ENCODE results near the gene AZIN2.
"Not testable (repeated sequence)": the region's sequence is repeated elsewhere in the genome, so short reads cannot be mapped to it uniquely, and the experiment has no call there.

The AZIN2 gene

GRCh38 chr1:33131191-33131590 is 50.2 kb downstream of the AZIN2 start:
- DNase-seq = no peak

DNA sequence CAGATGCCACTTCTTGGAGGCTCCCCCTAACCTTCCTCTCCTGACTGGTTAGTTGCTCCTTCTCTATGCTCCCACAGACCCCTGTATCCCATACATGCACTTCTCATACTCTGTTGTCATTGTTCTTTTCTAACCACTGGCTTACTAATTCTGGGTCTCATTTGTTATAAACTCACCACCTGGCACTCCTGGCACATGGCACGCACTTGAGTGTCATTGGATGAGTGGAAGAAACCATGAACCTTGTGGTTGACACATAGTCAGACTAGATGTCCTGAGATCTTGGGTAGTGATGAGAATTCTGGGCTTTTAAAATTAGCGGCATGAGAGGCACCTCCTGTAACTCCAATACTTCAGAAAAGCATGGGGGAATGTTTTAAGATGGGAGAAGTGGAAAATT is 51.6 kb downstream of the AZIN2 start:
- no peak for DNase-seq

- no peak for DNase-seq
Observed at GRCh38 chr1:33133478-33134105, 52.6 kb downstream of the AZIN2 start.

GRCh38 chr1:33136041-33136440 is 55.1 kb downstream of the AZIN2 start:
- DNase-seq = not testable (repeated sequence)

DNA sequence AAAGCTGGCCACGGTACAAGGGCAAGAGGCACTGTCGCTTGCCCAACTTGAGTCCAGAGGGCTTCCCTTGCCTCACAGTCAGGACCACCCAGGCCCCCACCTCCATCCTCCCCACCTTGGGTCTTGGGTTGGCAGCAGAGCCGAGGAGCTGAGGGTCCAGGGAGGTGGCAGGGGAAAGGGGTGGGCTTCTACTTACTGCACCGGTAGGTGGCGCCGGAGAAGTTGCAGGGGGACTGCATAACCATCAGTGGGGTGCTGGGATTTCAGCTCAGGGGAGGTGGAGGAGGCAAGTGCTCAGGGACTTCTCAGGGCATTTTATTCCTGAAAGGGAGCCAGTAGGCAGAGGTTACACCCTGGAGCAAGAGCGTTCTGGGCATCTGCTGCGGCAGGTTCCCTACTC is 56.8 kb downstream of the AZIN2 start:
- no peak for DNase-seq

- no peak for DNase-seq
Observed at GRCh38 chr1:33140153-33141149, 59.5 kb downstream of the AZIN2 start.

GRCh38 chr1:33141216-33141615 is 60.3 kb downstream of the AZIN2 start:
- no peak for DNase-seq

GRCh38 chr1:33141781-33142180 is 60.8 kb downstream of the AZIN2 start:
- no peak for DNase-seq

DNA sequence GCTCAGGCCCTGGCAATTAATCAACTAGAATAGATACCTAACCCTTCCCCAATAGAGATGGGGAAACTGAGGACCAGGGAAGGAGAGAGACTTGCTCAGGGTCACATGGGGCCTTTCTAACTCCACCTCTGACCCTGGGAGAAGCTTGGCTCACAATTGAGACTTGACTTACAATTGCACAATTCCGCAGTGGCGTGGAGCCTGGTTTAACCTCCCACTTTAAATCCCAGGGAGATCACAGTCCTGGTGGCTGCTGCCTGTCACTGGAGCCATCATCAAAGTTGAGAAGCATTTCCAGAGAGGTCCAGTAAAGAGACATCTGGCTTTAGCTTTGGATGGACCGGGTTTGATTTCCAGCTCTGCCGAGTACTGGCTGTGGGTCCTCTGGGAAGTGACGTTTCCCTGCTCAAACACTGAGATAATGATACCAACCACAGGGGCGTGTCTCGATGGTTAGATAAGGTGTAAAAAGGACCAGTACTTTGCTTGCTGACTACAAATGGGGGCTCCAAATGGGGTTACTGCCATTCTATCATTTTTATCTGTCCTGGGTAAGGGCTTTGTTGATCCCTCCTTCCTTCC is 61.6 kb downstream of the AZIN2 start:
- DNase-seq = no peak

DNA sequence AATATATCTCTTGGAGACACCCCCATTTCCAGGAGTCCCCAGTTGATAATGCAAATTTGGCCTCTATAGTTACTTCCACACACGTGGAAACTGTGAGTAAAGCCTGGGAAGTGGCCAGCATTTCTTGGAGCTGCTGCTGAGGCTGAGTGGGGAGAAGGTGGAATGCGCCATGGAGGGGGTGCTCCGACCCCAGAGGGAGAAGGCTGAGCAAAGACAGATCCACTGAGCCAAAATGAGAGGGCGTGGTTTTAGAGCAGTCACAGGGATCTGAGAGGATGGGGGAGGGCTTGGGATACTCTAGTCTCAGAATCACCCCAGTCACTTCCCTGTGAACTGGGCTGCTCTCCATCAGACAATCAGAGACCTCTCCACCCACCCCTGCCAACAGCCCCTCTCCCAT is 62.2 kb downstream of the AZIN2 start:
- no peak for DNase-seq

DNA sequence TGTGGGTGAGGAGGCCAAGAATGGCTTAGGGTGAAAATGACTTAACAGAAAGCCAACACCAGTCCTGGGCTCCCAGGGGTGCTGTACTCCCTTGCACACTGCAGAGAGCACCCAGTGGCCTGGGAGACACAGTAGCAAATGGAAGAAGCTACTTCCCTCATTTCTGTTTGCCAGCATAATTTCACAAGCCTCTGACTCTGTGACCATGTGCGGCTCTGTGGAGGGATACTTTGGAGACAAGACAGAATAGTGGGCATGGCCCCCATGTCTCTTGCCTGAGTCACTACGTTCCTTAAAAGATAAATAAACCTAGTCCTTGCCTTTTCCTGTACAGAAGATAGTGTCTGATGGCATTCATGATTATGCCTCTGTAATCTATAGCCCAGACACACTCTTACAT is 62.7 kb downstream of the AZIN2 start:
- DNase-seq = no peak

DNA sequence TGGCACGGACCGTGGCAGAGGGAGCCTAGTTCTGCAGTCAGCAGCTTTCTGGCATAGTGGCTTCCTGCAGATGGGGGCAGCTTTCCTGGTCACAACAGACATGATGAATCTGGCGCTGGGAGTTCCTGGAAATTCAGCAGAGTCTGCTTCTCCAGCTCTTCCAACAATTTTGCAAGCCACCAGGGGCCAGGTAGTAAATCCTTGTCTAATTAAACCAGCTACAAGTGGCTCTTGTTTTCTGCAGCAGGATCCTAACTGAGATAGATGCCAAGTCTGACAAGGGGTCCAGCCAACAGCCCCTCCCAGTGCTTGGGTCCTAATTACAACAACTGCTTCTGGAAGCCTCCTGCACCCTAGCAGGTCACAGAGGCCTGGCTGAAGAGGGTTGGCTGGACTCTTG is 65.0 kb downstream of the AZIN2 start:
- no peak for DNase-seq

DNA sequence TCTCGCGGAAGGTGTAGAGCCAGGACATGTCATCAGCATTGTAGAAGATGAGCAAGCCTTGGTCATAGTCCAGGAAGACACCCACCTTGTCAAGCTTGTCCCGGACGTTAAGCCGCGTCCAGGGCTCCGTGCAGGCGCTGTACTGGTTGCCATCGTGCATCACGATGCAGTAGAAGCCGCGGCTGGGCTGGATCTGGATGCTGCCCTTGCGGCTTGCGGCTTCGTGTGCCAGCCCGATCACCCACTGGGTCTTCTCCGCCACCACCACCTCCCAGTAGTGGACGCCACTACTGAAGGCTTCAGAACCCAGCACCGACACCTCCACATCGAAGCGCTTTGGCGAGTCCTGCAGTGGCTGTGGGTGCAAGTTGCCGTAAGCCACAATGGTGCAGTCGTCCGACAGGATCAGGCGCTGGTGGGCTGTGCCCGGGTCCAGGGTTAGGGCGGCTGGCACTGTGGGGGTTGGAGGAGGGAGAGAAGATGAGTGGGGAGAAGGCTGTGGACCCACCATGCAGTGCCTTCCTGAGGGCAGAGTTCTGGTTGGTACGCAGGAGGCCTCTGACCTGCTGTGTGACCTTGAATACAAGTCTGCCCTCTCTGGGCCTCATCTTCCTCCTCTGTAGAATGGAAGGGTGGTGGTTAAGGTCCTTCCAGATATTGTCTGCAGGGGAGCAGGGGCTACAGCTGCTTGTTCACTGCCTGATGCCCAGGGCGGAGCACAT is 66.5 kb downstream of the AZIN2 start:
- no peak for DNase-seq

DNA sequence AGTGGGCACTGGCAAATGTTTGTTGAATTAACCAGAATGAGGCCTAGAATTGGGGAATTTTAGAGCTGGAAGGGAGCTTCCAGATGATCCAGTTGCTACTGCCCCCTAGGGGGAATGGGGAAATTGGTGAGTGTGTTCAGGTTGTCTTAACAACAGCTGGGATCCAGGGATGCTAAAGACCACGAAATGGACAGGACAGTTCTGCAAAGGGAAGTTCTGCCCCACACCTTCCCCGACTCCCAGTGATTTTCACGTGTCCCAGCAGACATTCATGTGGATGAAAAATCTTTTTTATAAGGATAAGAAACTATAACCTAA is 67.0 kb downstream of the AZIN2 start:
- no peak for DNase-seq

GRCh38 chr1:33148615-33149014 is 67.7 kb downstream of the AZIN2 start:
- no peak for DNase-seq

- DNase-seq = peak; percentile 35
Observed at GRCh38 chr1:33149453-33150190, 68.7 kb downstream of the AZIN2 start.

DNA sequence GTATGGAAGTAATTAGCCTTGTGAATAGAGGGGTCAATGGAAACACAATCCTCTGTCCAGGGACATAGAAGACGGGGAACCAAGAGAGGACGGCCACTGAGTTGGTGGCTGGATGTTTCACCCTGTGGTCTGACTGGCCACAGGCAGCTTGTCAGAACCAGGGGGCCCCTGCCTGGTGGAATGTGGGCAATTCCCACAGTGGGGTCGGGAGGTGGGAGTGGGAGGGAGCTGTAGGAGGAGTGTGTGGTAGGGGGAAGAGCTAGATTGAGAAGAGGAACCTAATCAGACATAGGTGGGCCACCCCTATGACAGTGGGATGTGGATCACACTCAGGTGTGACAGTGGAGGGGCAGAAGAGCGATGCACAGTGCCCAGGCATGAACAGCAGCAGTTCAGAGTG is 69.6 kb downstream of the AZIN2 start:
- no peak for DNase-seq

- no peak for DNase-seq
Observed at GRCh38 chr1:33151116-33151515, 70.2 kb downstream of the AZIN2 start.

GRCh38 chr1:33152685-33153432 is 71.9 kb downstream of the AZIN2 start:
- DNase-seq = no peak

DNA sequence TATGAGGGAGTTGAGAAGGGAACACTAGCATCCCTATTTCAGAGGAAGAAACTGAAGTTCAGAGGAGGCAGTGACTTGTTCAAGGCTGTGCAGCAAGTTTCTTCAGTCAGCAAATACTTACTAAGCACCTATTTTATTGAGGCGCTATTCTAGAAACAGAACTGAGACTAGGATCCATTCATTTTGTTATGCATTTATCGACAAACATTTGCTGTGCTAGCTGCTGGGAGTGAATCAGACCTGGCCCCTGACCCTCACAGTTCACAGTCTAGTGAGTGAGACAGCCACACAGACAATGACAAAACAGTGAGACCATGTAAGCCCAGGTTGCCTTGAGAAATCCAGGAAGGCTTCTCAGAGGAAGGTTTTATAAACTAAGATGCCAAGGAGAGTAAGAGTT is 72.7 kb downstream of the AZIN2 start:
- no peak for DNase-seq

DNA sequence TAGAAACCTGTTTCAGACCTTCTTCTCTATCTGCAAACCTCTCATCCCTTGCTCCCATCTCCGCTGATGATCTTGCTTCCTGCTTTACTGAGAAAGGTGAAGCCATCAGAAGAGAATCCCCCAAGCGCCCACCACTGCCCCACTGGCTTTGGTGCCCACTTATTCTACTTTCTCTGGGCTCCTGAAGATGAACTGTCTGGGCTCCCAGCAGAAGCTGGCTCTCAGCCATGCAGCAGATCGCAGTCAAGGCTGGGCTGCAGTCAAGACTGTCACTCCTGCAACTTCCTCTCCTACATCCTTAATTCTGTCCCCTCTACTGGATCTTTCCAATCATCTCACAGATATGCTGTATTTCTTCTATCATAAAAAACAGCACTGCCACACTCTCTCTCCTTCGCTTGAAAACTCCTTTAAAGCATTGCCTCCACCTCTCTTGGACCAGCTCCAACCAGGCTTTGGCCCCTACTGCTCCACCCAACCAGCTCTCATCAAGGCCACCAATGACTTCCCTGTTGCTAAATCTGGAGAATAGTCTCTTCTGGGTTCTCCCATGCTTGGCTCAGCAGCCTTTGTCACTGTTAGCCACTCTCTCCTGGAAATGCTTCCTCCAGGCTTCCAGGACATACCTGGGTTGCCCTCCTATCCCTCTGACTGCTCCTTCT is 75.1 kb downstream of the AZIN2 start:
- no peak for DNase-seq
